SIG-M5 treated with dmso at 0.1 percent for 504 hours (cell line): Measurements from ENCODE around the gene DAB1.

Experiments
- DNase-seq: peaks from one replicate; lab custom pipeline; 2025; ENCODE audit not compliant: unreplicated experiment; lab: John Stamatoyannopoulos, UW

DAB1 gene

DNA sequence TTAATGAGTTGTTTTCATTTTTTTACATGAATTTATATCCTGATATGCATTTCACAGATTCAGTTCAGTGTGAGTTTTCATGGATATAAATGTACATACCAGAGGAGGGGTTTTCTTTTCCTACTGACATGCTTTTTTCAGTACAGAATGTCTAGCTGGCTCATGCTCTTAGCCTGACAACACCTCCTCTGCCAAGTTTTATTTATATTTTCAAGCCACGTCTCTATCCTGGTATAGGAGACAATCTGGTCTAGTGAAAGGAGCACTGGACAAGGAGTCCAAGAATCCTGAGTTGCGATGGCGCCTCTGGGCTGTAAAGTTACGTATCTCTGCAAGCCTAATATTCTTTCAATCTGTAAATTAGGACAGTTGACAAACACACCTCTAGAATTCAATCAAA lies 4.9 kb downstream of the DAB1 start:
- DNase-seq = no peak

DNA sequence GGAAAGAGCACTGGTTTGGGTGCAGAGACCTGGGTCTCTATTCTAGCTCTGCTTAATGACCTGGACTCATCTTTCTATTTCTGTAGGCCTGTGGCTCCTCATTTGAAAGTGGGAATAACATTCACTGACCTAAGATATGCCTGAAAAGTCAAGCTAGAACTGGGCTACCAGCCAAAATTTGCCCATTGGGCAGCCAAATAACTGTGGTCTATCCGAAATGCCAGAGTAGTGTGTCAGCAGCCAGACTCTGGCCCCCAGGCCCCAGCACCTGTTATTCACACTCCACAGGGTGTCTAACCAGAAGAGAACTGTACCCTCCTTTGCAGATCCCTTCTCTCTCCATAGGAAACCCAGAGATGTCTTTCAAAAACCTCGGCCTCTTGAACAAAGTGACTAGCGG lies 12.6 kb downstream of the DAB1 start:
- no peak for DNase-seq

DNA sequence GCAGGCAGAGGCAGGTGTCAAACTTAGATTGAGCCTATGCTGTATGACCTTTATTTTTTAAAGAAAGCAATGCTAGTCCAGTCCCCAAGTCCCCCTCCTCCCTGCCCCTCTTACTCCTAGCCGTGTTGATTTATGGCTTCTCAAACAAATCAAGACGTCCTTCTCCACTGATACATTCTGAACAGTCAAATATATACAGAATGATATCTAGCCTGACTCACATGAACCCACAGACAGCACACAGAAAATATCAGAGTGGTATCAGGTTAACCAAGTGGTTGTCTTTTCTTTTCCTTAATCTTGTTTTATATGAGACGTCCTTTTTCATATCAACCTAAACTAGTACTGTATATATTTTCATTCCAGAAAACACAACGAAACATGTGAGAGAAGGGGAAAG lies 13.4 kb downstream of the DAB1 start:
- DNase-seq = no peak

GRCh38 chr1:57407928-57408327 lies 15.9 kb downstream of the DAB1 start:
- no peak for DNase-seq

DNA sequence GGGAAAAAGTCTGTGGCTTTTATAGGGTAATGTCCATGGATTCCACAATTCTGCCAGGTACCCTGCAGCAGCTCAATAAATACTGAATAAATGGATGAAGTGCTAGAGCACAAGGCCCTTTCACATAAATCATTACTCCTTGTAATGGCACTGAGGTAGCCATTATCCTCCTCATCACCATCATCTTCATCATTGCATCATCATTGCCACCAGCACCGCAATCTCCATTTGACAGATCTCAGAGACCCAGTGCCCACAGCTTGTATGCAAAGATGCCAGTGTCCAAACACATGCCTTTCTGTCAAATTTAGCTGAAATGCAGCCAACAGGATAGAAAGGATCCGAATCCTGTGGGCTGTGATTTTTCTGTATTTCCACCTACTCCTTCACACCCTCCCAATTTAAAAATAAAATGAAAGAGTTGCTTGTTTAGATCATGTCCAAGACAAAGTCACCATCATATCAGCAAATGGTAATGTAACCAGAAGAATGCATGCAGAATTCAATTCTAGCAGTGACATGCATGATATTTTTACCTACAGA lies 17.4 kb downstream of the DAB1 start:
- no peak for DNase-seq

- no peak for DNase-seq
Observed at GRCh38 chr1:57404884-57405283, 19.0 kb downstream of the DAB1 start.

DNA sequence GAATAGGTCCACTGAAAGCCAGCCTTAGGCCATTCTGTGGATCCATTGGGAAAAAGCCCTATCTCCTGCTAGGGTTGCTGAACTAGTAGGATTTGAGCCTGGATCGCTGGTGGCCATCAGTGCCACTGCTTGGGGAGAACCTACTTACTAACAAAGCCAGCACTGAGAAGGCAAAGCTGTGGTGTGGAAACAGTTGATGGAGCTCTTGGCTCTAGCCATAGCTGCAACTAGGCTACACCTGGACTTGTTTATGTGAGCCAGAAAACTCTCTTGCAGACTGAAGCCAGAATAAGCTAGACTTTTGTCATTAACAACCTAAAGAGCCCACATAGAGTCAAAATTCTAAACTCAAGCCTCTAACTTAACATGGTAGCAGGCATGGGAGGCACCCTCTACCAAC lies 20.7 kb downstream of the DAB1 start:
- no peak for DNase-seq

GRCh38 chr1:57401671-57402070 lies 22.2 kb downstream of the DAB1 start:
- DNase-seq = no peak

DNA sequence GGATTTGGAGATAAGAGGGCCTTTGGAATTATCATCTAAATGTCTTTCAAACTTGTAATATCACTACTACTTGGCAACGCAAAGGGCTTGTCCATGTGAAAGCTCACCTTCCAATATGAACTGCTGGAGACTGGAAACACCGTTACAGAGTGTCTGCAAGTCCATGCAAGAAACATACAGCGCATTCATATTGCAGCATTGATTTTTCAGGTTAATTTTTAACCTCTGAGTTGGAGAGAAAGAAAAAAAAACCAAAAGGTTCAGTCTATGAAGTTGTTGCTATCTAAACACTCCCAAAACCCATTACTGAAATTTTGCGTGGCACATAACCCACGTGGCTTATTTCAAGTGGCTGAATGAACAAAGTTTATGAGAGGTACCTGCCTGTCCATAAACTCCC lies 23.8 kb downstream of the DAB1 start:
- no peak for DNase-seq

DNA sequence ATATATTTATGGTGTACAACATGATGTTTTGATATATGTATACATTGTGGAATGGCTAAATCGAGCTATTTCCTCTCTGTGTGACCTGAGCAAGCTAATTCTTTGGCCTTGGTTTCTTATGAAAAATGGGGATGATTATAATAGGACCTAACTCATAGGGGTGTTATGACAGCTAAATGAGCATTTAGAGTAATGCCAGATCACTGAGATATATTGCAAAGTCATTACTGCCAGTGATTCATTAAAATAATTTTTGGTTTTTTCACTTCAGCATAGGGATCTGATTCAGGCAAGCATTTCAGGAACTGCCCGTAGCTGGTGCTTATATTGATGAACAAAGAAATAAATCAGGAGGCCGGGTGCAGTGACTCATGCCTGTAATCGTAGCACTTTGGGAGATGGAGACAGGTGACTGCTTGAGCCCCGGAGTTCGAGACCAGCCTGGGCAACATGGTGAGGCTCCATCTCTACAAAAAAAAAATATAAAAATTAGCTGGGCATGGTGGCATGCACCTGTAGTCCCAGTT lies 30.7 kb downstream of the DAB1 start:
- no peak for DNase-seq

DNA sequence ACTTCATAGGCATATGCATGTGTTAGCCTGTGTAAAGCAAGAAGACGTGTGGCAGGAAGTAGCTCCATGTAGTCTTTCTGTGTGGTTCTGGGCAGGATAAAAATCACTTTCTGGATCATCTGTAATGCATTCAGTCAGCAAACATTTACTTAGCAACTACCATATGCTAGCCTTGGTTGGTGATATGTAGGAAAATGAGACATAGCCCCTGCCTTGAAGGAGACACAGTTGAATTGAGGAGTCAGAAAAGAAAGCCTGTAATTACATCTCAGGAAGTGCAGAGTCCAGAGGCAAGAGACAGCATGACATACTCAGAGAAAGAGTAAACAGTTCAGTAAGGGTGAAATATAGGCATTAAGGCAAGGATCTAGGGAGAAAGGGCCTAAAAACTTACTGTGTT lies 38.5 kb downstream of the DAB1 start:
- DNase-seq = no peak

- no peak for DNase-seq
Observed at GRCh38 chr1:57384901-57385300, 39.0 kb downstream of the DAB1 start.

- DNase-seq = no peak
Observed at GRCh38 chr1:57384284-57384683, 39.6 kb downstream of the DAB1 start.

GRCh38 chr1:57381871-57382270 lies 42.0 kb downstream of the DAB1 start:
- DNase-seq = no peak

- DNase-seq = no peak
Observed at GRCh38 chr1:57381426-57381825, 42.4 kb downstream of the DAB1 start.

GRCh38 chr1:57380923-57381322 lies 42.9 kb downstream of the DAB1 start:
- DNase-seq = no peak

DNA sequence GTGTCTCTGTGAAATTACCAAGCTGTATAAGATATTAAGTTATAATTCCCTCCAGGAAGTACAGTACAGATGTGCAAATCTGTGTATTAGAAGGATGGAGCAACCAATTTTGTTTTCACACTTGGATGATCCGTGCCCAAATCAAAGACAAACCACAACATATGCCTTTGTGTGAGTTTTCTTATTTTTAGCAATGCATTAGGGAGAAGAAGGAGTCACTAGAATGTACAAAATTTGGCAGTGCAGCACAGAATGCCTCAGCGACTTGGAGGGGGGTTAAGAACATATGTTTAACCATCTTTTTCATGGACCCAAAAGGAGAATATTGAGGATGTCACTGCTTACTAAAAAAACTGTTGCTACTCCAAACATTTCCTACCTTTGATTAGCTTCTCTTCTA lies 45.3 kb downstream of the DAB1 start:
- DNase-seq = no peak

GRCh38 chr1:57377339-57378139 lies 46.3 kb downstream of the DAB1 start:
- DNase-seq = no peak

GRCh38 chr1:57376041-57376440 lies 47.8 kb downstream of the DAB1 start:
- no peak for DNase-seq

- DNase-seq = no peak
Observed at GRCh38 chr1:57369889-57370288, 54.0 kb downstream of the DAB1 start.

GRCh38 chr1:57367945-57368344 lies 55.9 kb downstream of the DAB1 start:
- no peak for DNase-seq

GRCh38 chr1:57363643-57364042 lies 60.2 kb downstream of the DAB1 start:
- no peak for DNase-seq

GRCh38 chr1:57363165-57363564 lies 60.7 kb downstream of the DAB1 start:
- no peak for DNase-seq
